ENCODE results near the gene DUSP9.

The DUSP9 gene

GRCh38 chrX:153649178-153649914 is 2.3 kb downstream of the DUSP9 start:
- DNase-seq = peak; percentile 49

GRCh38 chrX:153649915-153650782 is 3.1 kb downstream of the DUSP9 start:
- no peak for DNase-seq

GRCh38 chrX:153650959-153651358 is 4.0 kb downstream of the DUSP9 start:
- no peak for DNase-seq

GRCh38 chrX:153651540-153652079 is 4.6 kb downstream of the DUSP9 start:
- DNase-seq = no peak

GRCh38 chrX:153653556-153653955 is 6.6 kb downstream of the DUSP9 start:
- no peak for DNase-seq

- DNase-seq = no peak
Measured at GRCh38 chrX:153657161-153657560, 10.2 kb downstream of the DUSP9 start.

GRCh38 chrX:153659268-153659667 is 12.3 kb downstream of the DUSP9 start:
- no peak for DNase-seq

- DNase-seq = peak; percentile 52
Measured at GRCh38 chrX:153662266-153662665, 15.3 kb downstream of the DUSP9 start.

GRCh38 chrX:153665726-153666306 is 18.8 kb downstream of the DUSP9 start:
- no peak for DNase-seq

- DNase-seq = no peak
Measured at GRCh38 chrX:153667281-153667955, 20.4 kb downstream of the DUSP9 start.

- DNase-seq = peak; percentile 82
Measured at GRCh38 chrX:153667956-153668396, 21.0 kb downstream of the DUSP9 start.

GRCh38 chrX:153668423-153669173 is 21.6 kb downstream of the DUSP9 start:
- DNase-seq = no peak

- DNase-seq = peak; percentile 38
Measured at GRCh38 chrX:153669174-153669890, 22.3 kb downstream of the DUSP9 start.

- no peak for DNase-seq
Measured at GRCh38 chrX:153669901-153670731, 23.1 kb downstream of the DUSP9 start.

- no peak for DNase-seq
Measured at GRCh38 chrX:153670748-153671588, 24.0 kb downstream of the DUSP9 start.

- no peak for DNase-seq
Measured at GRCh38 chrX:153671589-153672530, 24.9 kb downstream of the DUSP9 start.

- DNase-seq = no peak
Measured at GRCh38 chrX:153672531-153673427, 25.8 kb downstream of the DUSP9 start.

Data from suppressor macrophage treated with lipopolysaccharide for 4 hours (primary cell).